SH-SY5Y (cell line): ENCODE results near the gene MOCS2.

Source experiments
- GATA2 ChIP-seq: IDR thresholded peaks from 2 replicates; pipeline ENCODE4 v1.6.1; 2011; ENCODE audit warnings: mild to moderate bottlenecking, low read depth, low read length
- GATA3 ChIP-seq: IDR thresholded peaks from 2 replicates; pipeline ENCODE4 v1.6.1; 2011; ENCODE audit warnings: low read depth, mild to moderate bottlenecking, low read length, moderate library complexity

- no peak for TF ChIP-seq GATA2
- TF ChIP-seq GATA3 = no peak
These were observed 18.9 kb upstream of the MOCS2 start for GRCh38 chr5:53128481-53128880.
